Measurements from ENCODE around the gene CR1L. TPM values are rescaled to one million over a fixed set of nuclear protein-coding genes. Genes with fewer than 3 reads are reported as not detected.
"Not testable (repeated sequence)": the region's sequence is repeated elsewhere in the genome, so short reads cannot be mapped to it uniquely, and the experiment has no call there.

Gene CR1L
- total and polyA plus RNA-seq, 2 experiments from 2014 or later, result 5.8 to 21.4 TPM

DNA sequence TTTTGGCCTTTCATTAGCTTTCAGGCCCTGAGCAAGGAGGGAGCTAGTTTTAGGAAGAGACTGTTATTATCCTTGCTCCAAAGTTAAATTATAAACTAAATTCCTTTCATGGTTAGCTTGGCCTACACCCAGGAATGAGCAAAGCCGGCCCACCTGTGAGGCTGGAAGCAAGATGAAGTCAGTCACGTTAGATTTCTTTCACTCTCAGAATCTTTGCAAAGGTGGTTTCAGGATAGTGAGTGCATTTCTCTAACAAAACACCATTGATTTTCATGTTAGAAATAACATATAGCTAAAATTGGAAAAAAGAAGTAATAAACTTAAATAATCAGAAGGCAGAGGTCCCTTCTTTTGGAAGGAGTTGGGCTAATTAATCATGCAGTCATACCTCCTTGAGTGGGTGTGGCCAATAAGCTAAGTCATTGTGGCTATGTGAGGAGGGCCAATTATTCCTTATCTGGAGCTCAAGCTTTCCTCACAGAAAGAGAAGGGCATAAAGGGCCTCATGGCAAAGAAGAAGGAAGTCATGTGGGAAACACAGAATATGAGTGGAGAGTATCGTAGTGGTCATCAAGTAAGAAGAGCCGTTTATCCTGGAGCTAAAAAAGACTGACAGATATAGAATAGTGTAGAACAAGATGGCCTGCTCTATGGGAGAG lies 83.4 kb downstream of the CR1L start:
- H3K27me3 Mint-ChIP-seq (ENCODE audit: insufficient read depth, low read depth, poor library complexity); H3K4me1 Mint-ChIP-seq; ATAC-seq; H3F3A ChIP-seq (replicated peaks; ENCODE audit: low read depth); H4K20me1 ChIP-seq (replicated peaks; ENCODE audit: insufficient read depth); H3K4me3 ChIP-seq; H3K4me1 ChIP-seq (ENCODE audit: insufficient read depth); H2AFZ ChIP-seq; H3K27me3 ChIP-seq (ENCODE audit: insufficient read depth); DNase-seq (ENCODE audit: low spot score); H3K9me2 ChIP-seq (ENCODE audit: insufficient read depth); H3K79me2 ChIP-seq (replicated peaks; ENCODE audit: insufficient read depth); H3K4me2 ChIP-seq; H3K36me3 ChIP-seq (ENCODE audit: insufficient read depth); H3K4me3 Mint-ChIP-seq; H3K27ac Mint-ChIP-seq; H3K27ac ChIP-seq (ENCODE audit: low read depth): not testable (repeated sequence)
- Mint-ChIP-seq H3K9me3 (peaks cover 32% of the 10 kb centered on the region), H3K36me3 (ENCODE audit: low read depth) (peaks cover 39% of the 10 kb centered on the region)

DNA sequence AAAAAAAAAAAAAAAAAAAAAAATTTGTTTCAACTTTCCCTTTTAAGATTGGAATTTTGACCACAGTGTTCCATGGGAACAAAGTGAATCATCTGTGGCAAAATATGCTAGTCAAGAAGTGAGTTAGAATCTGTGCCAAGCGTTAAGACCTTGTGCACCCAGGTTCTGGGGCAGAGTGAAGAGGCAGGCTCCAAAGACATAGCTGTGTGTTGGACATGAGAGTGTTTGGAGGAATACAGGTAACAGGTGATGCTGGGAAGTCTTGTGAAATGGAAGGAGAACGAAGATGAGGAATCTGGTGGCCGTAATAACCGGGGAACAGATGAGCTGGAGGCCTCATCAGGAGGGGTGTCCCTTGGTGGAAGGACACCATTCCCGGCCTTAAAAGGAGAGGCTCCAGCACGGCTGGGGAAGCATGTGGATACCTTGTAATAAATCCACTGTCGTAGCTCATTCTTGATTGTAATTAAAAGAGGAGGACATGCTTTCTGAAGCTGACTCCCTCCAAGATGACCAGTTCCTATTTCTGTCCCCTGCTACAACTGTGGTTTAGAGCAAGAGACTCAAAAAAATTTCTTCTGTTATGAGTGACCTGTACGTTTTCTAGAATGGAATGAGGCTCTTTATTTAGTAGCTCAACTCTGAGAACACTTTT lies 92.7 kb downstream of the CR1L start:
- not testable (repeated sequence) for H2AFZ ChIP-seq; H3K4me3 Mint-ChIP-seq; H3K27ac Mint-ChIP-seq; H3K27ac ChIP-seq (ENCODE audit: low read depth); H3K36me3 ChIP-seq (ENCODE audit: insufficient read depth); H3K4me1 ChIP-seq (ENCODE audit: insufficient read depth); DNase-seq (ENCODE audit: low spot score); H3K27me3 ChIP-seq (ENCODE audit: insufficient read depth); H3K27me3 Mint-ChIP-seq (ENCODE audit: insufficient read depth, low read depth, poor library complexity); H3F3A ChIP-seq (replicated peaks; ENCODE audit: low read depth); ATAC-seq; H3K4me3 ChIP-seq; H3K9me2 ChIP-seq (ENCODE audit: insufficient read depth); H3K4me1 Mint-ChIP-seq; H4K20me1 ChIP-seq (replicated peaks; ENCODE audit: insufficient read depth); H3K4me2 ChIP-seq; H3K79me2 ChIP-seq (replicated peaks; ENCODE audit: insufficient read depth)
- Mint-ChIP-seq H3K9me3 (peaks cover 27% of the 10 kb centered on the region), H3K36me3 (ENCODE audit: low read depth) (peaks cover 15% of the 10 kb centered on the region)

DNA sequence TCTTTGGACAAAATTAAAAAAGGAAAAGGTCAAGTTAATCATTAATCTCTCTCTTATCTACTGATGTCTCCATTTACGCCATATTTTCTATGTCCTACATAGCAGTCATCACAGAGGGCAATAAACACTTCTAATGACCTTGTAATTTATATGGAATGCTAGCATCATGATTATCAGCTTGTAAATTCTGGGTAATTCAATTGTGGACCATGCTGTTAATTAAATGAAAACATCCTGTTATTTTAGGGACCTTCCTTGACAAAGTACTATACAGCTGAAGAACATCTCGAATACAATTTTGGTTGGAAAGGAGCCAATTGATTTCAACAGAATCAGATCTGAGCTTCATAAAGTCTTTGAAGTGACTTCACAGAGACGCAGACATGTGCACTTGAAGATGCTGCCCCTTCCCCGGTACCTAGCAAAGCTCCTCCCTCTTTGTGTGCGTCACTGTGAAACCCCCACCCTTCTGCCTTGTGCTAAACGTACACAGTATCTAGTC lies 93.3 kb downstream of the CR1L start:
- H3K4me2 ChIP-seq; H3K4me3 ChIP-seq; H3K27me3 Mint-ChIP-seq (ENCODE audit: insufficient read depth, low read depth, poor library complexity); H3K9me2 ChIP-seq (ENCODE audit: insufficient read depth); H3K27ac Mint-ChIP-seq; H3K36me3 ChIP-seq (ENCODE audit: insufficient read depth); H3K27me3 ChIP-seq (ENCODE audit: insufficient read depth); H3K27ac ChIP-seq (ENCODE audit: low read depth); H3K4me1 ChIP-seq (ENCODE audit: insufficient read depth); ATAC-seq; H3F3A ChIP-seq (replicated peaks; ENCODE audit: low read depth); H3K4me1 Mint-ChIP-seq; H4K20me1 ChIP-seq (replicated peaks; ENCODE audit: insufficient read depth); H3K79me2 ChIP-seq (replicated peaks; ENCODE audit: insufficient read depth); H3K4me3 Mint-ChIP-seq; DNase-seq (ENCODE audit: low spot score); H2AFZ ChIP-seq: not testable (repeated sequence)
- Mint-ChIP-seq H3K36me3 (ENCODE audit: low read depth) (peaks cover 15% of the 10 kb centered on the region), H3K9me3 (peaks cover 27% of the 10 kb centered on the region)

DNA sequence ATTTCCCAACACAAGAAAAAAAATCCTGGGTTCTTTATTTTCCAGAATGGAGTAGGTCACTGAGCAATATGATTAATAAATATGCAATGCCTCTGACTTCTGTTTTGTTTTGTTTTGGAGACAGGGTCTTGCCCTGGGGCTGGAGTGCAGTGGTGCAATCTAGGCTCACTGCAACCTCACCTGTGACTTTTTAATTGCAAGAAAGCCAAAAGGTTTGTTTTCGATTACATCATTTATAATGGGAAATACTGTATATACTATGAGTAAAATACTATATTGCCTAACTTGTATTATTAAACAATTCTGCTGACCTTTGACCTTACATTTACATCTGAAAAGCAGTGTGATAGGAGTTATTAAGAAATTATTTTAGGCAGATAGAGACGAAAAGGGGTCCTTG lies 95.3 kb downstream of the CR1L start:
- DNase-seq (ENCODE audit: low spot score), result no peak
- H3K36me3 Mint-ChIP-seq (ENCODE audit: low read depth), result peaks cover 15% of the 10 kb centered on the region
- Histone ChIP-seq H3K27me3 (ENCODE audit: insufficient read depth) (no peaks in the 10 kb centered on the region), H3K4me2 (no peak overlapping the region), H3K9me2 (ENCODE audit: insufficient read depth) (peaks cover 7% of the 10 kb centered on the region), H4K20me1 (replicated peaks; ENCODE audit: insufficient read depth) (no peaks in the 10 kb centered on the region), H3K4me1 (ENCODE audit: insufficient read depth) (peaks cover 5% of the 10 kb centered on the region; the same call in 1 of the 2 replicates), H3K27ac (ENCODE audit: low read depth) (no peak overlapping the region), H3K79me2 (replicated peaks; ENCODE audit: insufficient read depth) (no peaks in the 10 kb centered on the region), H3K36me3 (ENCODE audit: insufficient read depth) (no peaks in the 10 kb centered on the region), H2AFZ (no peak overlapping the region), H3F3A (replicated peaks; ENCODE audit: low read depth) (no peaks in the 10 kb centered on the region), H3K4me3 (no peak overlapping the region)
- peaks cover 14% of the 10 kb centered on the region for H3K4me1 Mint-ChIP-seq
- no peak overlapping the region for H3K27ac Mint-ChIP-seq
- peaks cover 19% of the 10 kb centered on the region for H3K9me3 Mint-ChIP-seq
- H3K4me3 Mint-ChIP-seq, result no peak overlapping the region
- no peak for TF ChIP-seq ZNF114 (CRISPR knock-in tag; IDR thresholded peaks at IDR 0.05)
- no peak for TF ChIP-seq EZH2 (IDR thresholded peaks at IDR 0.05; ENCODE audit: low read depth, unreplicated experiment)
- no peak for ATAC-seq
- H3K27me3 Mint-ChIP-seq (ENCODE audit: insufficient read depth, low read depth, poor library complexity), result peaks cover 6% of the 10 kb centered on the region
